Cardiac fibroblast (primary cell): ENCODE measurements around the gene MIPOL1.

Experiments used
- DNase-seq, 2 donors: peaks; one replicate each; pipeline versions ENCODE4 v3.0.0 to v3.0.0-alpha.2; 2010; ENCODE audit warnings: low read depth in 2 of 2
- H3K4me3 ChIP-seq, 2 donors: replicated peaks in 1 of 2; 1 replicate in 1 of 2; 2 replicates in 1 of 2; pipeline ENCODE4 v1.5.1; 2011; ENCODE audit warnings: low read depth in 2 of 2, low read length in 2 of 2, mild to moderate bottlenecking in 2 of 2, moderate library complexity in 1 of 2
- CTCF ChIP-seq: IDR thresholded peaks from one replicate; pipeline ENCODE4 v1.5.1; 2011; ENCODE audit warnings: low read depth, mild to moderate bottlenecking, low read length, inconsistent platforms

MIPOL1 gene

GRCh38 chr14:37274652-37275051 is 76.9 kb downstream of the MIPOL1 start:
- no peak for DNase-seq
- no peak for TF ChIP-seq CTCF
- no peak overlapping the region for H3K4me3 ChIP-seq

- no peak overlapping the region for H3K4me3 ChIP-seq
- no peak for TF ChIP-seq CTCF
- no peak for DNase-seq
These were observed 78.2 kb downstream of the MIPOL1 start for GRCh38 chr14:37275963-37276362.

- H3K4me3 ChIP-seq = no peak overlapping the region
- DNase-seq = no peak
- no peak for TF ChIP-seq CTCF
These were observed 81.2 kb downstream of the MIPOL1 start for GRCh38 chr14:37278636-37279538.

GRCh38 chr14:37279818-37280217 is 82.1 kb downstream of the MIPOL1 start:
- DNase-seq = no peak
- no peak for TF ChIP-seq CTCF
- no peak overlapping the region for H3K4me3 ChIP-seq

GRCh38 chr14:37284760-37285159 is 87.0 kb downstream of the MIPOL1 start:
- DNase-seq = no peak
- no peak for TF ChIP-seq CTCF
- H3K4me3 ChIP-seq = no peak overlapping the region

- TF ChIP-seq CTCF = no peak
- no peak for DNase-seq
- H3K4me3 ChIP-seq = no peak overlapping the region
These were observed 87.5 kb downstream of the MIPOL1 start for GRCh38 chr14:37285220-37285619.
